Measurements from ENCODE around the gene OTOF. TPM values are rescaled to one million over a fixed set of nuclear protein-coding genes. Genes with fewer than 3 reads are reported as not detected.

The OTOF gene
- total and polyA plus RNA-seq, 2 of the 13 experiments (the other 11 are each of a cell fraction or from before 2014, with no cell fraction given): 0.04 TPM; not detected in 1

GRCh38 chr2:26485725-26486418, 7.9 kb upstream of the OTOF start:
- Histone ChIP-seq H3K4me2 (ENCODE audit: low read depth, low read length) (no peak overlapping the region), H3K36me3 (replicated peaks in 1 of 2; ENCODE audit: control insufficient read depth in 1 of 2, insufficient read depth in 2 of 2, low read length in 2 of 2) (no peaks in the 10 kb centered on the region), H3K9me3 (ENCODE audit: low read length) (no peaks in the 10 kb centered on the region), H2AFZ (ENCODE audit: low read length) (no peak overlapping the region), H3K27me3 (ENCODE audit: control insufficient read depth in 1 of 2, insufficient read depth in 2 of 2, low read length in 2 of 2) (peaks cover 1 to 63% of the 10 kb centered on the region in 2 experiments; a peak in 3 of 5 replicates), H3K79me2 (ENCODE audit: insufficient read depth, low read length) (no peaks in the 10 kb centered on the region), H4K20me1 (ENCODE audit: insufficient read depth, low read length) (no peaks in the 10 kb centered on the region), H3K9ac (ENCODE audit: insufficient read depth, low read depth, low read length) (no peak overlapping the region), H3K4me3 (replicated peaks in 1 of 3; ENCODE audit: insufficient read depth in 1 of 3, low read depth in 2 of 3, low read length in 3 of 3) (no peak overlapping the region), H3K4me1 (ENCODE audit: insufficient read depth, low read length) (peaks cover 25% of the 10 kb centered on the region), H3K27ac (ENCODE audit: extremely low read length, insufficient read depth, low read length) (no peak overlapping the region)
- DNase-seq (ENCODE audit: low spot score): no peak
- no peak for ATAC-seq
- FAIRE-seq: no peak
- ChIA-PET POLR2A (no interaction called here), CTCF (ENCODE audit: low intra/inter-chr PET ratio, low total read pairs) (no interaction called here)
- 24% methylated on average over 8 of the region's 8 CpGs for WGBS (ENCODE audit: low lambda C conversion rate)
- TF ChIP-seq ZNF569 (CRISPR knock-in tag; IDR thresholded peaks at IDR 0.05; ENCODE audit: borderline replicate concordance): no peak
- TF ChIP-seq ZNF138 (CRISPR knock-in tag; IDR thresholded peaks at IDR 0.05; ENCODE audit: low read depth): no peak
- TF ChIP-seq EHMT2 (IDR thresholded peaks at IDR 0.05; ENCODE audit: borderline replicate concordance, low read depth, low read length): no peak
- no peak for TF ChIP-seq NR2F6 (IDR thresholded peaks at IDR 0.05)
- no peak for TF ChIP-seq NR2F6 (CRISPR knock-in tag; IDR thresholded peaks at IDR 0.05)
- TF ChIP-seq RAD21 (CRISPR knock-in tag; IDR thresholded peaks at IDR 0.05): no peak
- TF ChIP-seq PHF8 (CRISPR knock-in tag; IDR thresholded peaks at IDR 0.05): no peak
- TF ChIP-seq CENPT (CRISPR knock-in tag; IDR thresholded peaks at IDR 0.05; ENCODE audit: low read depth): no peak
- TF ChIP-seq ATF2 (CRISPR knock-in tag; IDR thresholded peaks at IDR 0.05): no peak
- TF ChIP-seq EED (CRISPR knock-in tag; IDR thresholded peaks at IDR 0.05): no peak
- no TSS peak for BruUV-seq (replicated peaks)
- intact Hi-C loops (cut with micrococcal nuclease; ENCODE audit: unreplicated experiment) (no loop called here), in situ Hi-C loops (cut with HindIII; ENCODE audit: extremely low pct_ligation_motif_present, low pct_unique_long_range_greater_than_20kb) (no loop called here)

Data from HepG2 (cell line).